GM13976 (cell line): ENCODE results near the gene PLEKHA7.

ENCODE experiments used
- DNase-seq: peaks from one replicate; pipeline ENCODE4 v3.0.0; 2012; ENCODE audit warnings: low spot score
- CTCF ChIP-seq: IDR thresholded peaks from 2 replicates; pipeline ENCODE4 v1.5.1; 2012; ENCODE audit warnings: borderline replicate concordance, mild to moderate bottlenecking; ENCODE audit not compliant: insufficient read depth; ENCODE audit errors: extremely low read depth, missing control alignments, control extremely low read depth
- in situ Hi-C: fragments of 300-500 bp; cut with MboI; formaldehyde crosslinking; loops from one replicate; pipeline ENCODE4 v1.12.0; 2022; ENCODE audit warnings: low sequenced_read_pairs, mixed read lengths, inconsistent platforms; ENCODE audit not compliant: unreplicated experiment

PLEKHA7 gene

GRCh38 chr11:16814410-16815046 is 199.7 kb downstream of the PLEKHA7 start:
- no peak for TF ChIP-seq CTCF
- no peak for DNase-seq
- in situ Hi-C loops: loop anchor here (10.0 kb wide), 1 partner anchor 250 kb away; no protein-coding TSS in a partner anchor

- in situ Hi-C loops: loop anchor here (10.0 kb wide), 1 partner anchor 252 kb away; no protein-coding TSS in a partner anchor
- no peak for TF ChIP-seq CTCF
- no peak for DNase-seq
These were observed 201.1 kb downstream of the PLEKHA7 start for GRCh38 chr11:16813126-16813525.

DNA sequence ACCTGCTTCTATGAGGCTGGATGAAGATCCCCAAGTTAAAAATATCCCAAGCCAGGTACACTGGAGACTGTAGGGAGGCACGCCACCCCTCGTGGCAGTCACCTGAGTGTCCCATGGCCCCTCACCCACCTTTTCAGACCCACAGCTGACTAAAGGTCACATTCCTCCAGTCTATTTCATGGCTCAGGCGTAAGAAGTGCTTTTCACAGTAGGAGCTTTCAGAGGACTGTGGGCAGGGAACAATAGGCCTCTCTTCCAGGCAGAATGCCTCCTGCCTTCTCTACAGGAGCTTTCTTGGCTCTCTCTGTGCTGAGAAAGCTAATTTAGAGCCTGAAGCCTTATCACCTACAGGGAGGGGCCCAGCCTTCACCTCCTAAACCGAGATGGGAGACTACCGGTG is 201.9 kb downstream of the PLEKHA7 start:
- TF ChIP-seq CTCF: no peak
- in situ Hi-C loops: loop anchor here (10.0 kb wide), 1 partner anchor 253 kb away; no protein-coding TSS in a partner anchor
- DNase-seq: no peak

GRCh38 chr11:16811136-16812020 is 202.8 kb downstream of the PLEKHA7 start:
- in situ Hi-C loops: loop anchor here (10.0 kb wide), 1 partner anchor 253 kb away; no protein-coding TSS in a partner anchor
- no peak for DNase-seq
- TF ChIP-seq CTCF: no peak

GRCh38 chr11:16809886-16810668 is 204.1 kb downstream of the PLEKHA7 start:
- no peak for DNase-seq
- in situ Hi-C loops: loop anchor here (10.0 kb wide), 1 partner anchor 255 kb away; no protein-coding TSS in a partner anchor
- TF ChIP-seq CTCF: no peak

- no peak for TF ChIP-seq CTCF
- no peak for DNase-seq
- in situ Hi-C loops: no loop called here
These were observed 206.9 kb downstream of the PLEKHA7 start for GRCh38 chr11:16807306-16807705.
